ENCODE results near the gene RABL6. TPM values are rescaled to one million over a fixed set of nuclear protein-coding genes. Genes with fewer than 3 reads are reported as not detected.
"Not testable (repeated sequence)": the region's sequence is repeated elsewhere in the genome, so short reads cannot be mapped to it uniquely, and the experiment has no call there.

RABL6 gene
- total and polyA plus RNA-seq, 8 donors = 49.5 to 80.8 (median 62.3) TPM

DNA sequence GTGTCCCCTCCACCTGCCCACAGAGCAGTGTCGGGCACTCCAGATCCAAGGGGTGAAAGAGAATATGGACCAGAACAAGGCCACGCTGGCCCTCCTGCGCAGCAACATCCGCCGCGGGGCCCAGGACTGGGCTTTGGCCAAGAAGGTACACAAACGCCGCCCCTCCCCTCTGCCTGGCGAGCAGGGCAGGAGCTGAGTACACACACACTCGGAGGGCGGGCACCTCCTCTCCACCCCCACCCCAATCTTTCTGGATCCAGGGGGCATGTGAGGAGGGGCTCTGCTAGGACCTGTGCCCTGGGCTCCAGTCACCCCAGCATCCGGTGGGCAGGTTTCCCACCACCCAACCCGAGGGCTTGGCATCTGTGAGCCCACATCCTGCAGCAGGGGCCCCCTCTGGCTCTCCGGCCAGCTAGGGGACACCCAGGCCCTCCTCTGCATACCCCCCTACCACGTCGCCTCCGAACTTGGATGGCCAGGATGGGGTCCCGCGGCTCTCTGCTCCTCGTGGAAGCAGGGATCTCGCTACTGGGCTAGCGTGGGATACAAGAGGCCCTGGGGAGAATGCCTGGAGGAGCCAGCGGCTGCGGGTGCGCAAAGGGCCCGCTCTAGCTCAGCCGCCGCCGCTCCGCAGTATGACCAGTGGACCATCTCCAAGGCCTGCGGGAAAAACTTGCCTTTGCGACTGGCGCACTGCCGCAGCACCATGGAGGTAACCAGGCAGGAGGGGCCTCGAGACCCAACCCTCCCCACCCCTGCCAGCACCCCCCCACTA, 8.5 kb upstream of the RABL6 start:
- DNase-seq = peak in 3 of 4 donors; percentile 60 to 87 (median 62)
- peaks cover 17 to 45% of the 10 kb centered on the region in 2 donors for H3K4me1 ChIP-seq

DNA sequence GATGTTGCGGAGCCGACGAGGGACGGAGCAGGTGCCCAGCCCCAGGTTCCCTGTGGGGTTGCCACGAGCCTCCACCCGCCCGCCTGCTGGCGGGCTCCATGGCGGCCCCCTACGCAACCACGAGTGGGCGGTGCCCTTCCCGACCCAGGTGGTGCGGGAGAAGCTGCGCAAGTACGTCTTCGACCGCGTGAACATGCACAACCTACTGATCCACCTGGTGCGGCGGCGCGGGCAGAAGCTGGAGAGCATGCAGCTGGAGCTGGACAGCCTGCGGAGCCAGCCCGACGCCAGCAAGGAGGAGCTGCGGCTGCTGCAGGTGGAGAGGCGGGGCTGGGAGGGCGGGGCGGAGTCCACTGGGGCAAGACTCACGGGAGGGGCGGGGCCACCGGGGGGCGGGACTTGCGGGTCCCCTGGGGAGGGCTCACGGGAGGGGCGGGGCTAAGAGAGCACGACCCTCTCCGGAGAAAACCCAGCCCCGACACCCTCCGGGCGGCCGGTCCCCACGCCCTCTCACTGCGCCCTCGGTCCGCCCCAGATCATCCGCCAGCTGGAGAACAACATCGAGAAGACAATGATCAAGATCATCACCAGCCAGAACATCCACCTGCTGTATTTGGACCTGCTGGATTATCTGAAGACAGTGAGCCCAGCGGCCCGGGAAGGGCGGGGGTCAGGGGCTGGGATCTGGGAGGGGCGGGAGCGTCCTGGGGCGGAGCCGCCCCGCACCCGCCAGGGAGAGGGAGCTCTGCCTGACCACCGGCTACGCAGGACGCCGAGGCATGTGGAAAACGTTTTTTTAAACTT, 7.7 kb upstream of the RABL6 start:
- H3K4me1 ChIP-seq = peaks cover 17 to 40% of the 10 kb centered on the region in 2 donors
- peak overlapping the region; percentile 10 to 36 for H3K4me3 ChIP-seq
- DNase-seq = peak in 3 of 4 donors; percentile 86 to 94 (median 86)
- H3K27ac ChIP-seq = no peak overlapping the region
- H3K36me3 ChIP-seq = no peaks in the 10 kb centered on the region
- H3K9me3 ChIP-seq = no peaks in the 10 kb centered on the region
- TF ChIP-seq, protein P1, sequence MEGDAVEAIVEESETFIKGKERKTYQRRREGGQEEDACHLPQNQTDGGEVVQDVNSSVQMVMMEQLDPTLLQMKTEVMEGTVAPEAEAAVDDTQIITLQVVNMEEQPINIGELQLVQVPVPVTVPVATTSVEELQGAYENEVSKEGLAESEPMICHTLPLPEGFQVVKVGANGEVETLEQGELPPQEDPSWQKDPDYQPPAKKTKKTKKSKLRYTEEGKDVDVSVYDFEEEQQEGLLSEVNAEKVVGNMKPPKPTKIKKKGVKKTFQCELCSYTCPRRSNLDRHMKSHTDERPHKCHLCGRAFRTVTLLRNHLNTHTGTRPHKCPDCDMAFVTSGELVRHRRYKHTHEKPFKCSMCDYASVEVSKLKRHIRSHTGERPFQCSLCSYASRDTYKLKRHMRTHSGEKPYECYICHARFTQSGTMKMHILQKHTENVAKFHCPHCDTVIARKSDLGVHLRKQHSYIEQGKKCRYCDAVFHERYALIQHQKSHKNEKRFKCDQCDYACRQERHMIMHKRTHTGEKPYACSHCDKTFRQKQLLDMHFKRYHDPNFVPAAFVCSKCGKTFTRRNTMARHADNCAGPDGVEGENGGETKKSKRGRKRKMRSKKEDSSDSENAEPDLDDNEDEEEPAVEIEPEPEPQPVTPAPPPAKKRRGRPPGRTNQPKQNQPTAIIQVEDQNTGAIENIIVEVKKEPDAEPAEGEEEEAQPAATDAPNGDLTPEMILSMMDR (IDR thresholded peaks at IDR 0.05) = no peak
- peaks cover 26 to 72% of the 10 kb centered on the region in 2 donors for H3K27me3 ChIP-seq
- intact Hi-C loops (cut with DNase I) = no loop called here
- ATAC-seq = peak; percentile 85

More for the DNA sequence above, 8.5 kb upstream of the RABL6 start:
- Histone ChIP-seq H3K4me3 (peak overlapping the region; percentile 10 to 36), H3K27ac (no peak overlapping the region), H3K36me3 (no peaks in the 10 kb centered on the region), H3K9me3 (no peaks in the 10 kb centered on the region), H3K27me3 (peaks cover 26 to 72% of the 10 kb centered on the region in 2 donors)
- TF ChIP-seq, protein P1 (IDR thresholded peaks at IDR 0.05) = no peak
- intact Hi-C loops (cut with DNase I) = no loop called here
- ATAC-seq = peak; percentile 54

DNA sequence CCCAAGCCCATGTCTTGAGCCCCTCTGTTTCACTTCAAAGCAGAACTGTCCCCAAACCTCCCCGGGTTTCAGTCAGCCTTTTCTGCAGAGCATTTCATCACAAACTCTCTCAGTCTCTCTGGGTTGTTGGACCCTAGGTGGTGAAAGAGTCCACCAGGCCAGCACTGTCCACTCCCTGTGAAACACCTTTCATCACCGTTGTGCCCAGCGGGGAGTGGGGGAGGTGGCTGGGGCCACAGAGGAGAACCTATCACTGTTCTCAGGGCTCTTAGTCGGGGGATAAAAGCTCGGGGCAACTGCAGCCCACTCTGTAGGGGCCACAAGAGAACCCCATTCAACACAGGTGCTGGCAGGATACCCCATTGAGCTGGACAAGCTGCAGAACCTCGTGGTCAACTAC, 5.4 kb upstream of the RABL6 start:
- intact Hi-C loops (cut with DNase I) = no loop called here

DNA sequence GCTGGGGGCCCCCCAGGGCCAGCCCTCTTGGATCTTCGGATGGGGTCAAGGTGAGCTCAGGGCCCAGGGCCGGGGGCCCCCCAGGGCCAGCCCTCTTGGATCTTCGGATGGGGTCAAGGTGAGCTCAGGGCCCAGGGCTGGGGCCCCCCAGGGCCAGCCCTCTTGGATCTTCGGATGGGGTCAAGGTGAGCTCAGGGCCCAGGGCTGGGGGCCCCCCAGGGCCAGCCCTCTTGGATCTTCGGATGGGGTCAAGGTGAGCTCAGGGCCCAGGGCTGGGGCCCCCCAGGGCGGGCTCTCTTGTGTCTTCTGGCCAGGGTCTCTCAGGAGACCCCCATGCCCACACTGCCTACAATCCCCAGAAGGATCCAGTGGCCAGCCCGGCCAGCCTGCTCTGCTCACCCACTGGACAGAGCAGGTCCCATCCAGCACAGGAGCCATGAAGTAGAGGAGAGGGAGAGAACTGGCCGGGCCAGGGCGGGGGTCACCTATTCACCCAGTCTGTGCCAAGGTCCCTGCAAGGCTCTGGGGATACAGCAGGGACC, 4.7 kb upstream of the RABL6 start:
- intact Hi-C loops (cut with DNase I); ATAC-seq; H3K27ac ChIP-seq; H3K36me3 ChIP-seq; H3K9me3 ChIP-seq; H3K4me3 ChIP-seq: not testable (repeated sequence)
- DNase-seq = peak in 1 of 4 donors; percentile 56
- Histone ChIP-seq H3K27me3 (peaks cover 26 to 46% of the 10 kb centered on the region in 2 donors), H3K4me1 (peaks cover 26 to 42% of the 10 kb centered on the region in 2 donors)

More for the DNA sequence above, 5.4 kb upstream of the RABL6 start:
- Histone ChIP-seq H3K27me3 (peaks cover 26 to 54% of the 10 kb centered on the region in 2 donors), H3K27ac (no peak overlapping the region), H3K4me1 (peaks cover 26 to 42% of the 10 kb centered on the region in 2 donors), H3K4me3 (no peak overlapping the region), H3K36me3 (no peaks in the 10 kb centered on the region), H3K9me3 (no peaks in the 10 kb centered on the region)
- peak in 1 of 4 donors; percentile 14 for DNase-seq
- TF ChIP-seq, protein P1 (IDR thresholded peaks at IDR 0.05) = no peak
- no peak for ATAC-seq

DNA sequence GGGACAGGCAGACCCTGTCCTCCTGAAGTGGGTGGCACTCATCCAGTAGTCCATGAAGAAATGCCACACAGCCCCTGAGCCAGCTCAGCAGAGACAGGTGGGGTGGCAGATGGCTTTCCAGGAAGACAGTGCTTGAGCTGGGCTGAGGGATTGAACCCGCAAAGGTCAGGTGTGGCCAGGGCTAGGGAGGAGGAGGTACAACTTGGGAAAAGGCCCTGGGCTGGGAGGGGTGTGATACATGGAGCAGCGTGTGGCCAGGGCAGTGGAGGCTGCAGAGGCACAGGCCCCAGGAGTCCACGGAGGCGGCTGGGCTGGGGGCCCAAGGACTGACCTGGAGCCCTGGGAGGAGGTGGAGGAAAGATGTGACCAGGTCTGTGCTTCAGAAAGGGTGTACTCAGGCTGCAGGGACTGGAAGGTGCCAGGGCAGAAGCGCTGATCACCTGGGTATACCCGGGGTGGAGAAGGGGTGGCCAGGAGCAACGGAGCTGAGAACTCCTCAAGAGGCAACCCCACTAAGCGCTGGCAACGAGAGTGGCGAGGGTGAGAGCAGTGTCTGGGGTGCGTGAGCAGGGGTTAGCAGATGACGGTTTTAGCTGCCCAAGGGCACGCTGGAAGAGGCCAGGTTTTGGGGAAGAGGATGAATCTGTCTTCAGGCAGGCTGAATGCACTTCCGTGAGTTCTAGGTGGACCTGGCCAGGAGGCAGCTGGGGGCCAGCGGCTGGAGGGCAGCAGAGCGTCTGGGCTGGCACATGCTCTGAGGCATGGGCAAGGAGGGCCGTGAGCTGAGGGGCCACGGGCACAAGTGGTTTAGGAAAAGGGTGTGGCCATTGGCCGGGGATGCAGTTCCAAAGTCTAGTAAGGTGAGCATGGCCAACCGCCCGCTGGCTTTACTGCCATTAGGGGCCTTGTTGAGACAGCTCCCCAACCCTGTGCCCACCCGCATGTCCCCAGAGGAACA, 3.9 kb upstream of the RABL6 start:
- Histone ChIP-seq H3K4me1 (peaks cover 25 to 46% of the 10 kb centered on the region in 2 donors), H3K27ac (no peak overlapping the region), H3K9me3 (no peaks in the 10 kb centered on the region), H3K4me3 (no peak overlapping the region), H3K27me3 (peaks cover 24 to 39% of the 10 kb centered on the region in 2 donors), H3K36me3 (no peaks in the 10 kb centered on the region)
- TF ChIP-seq, protein P1 (IDR thresholded peaks at IDR 0.05) = no peak
- peak in 1 of 4 donors; percentile 61 for DNase-seq
- intact Hi-C loops (cut with DNase I) = no loop called here
- ATAC-seq = no peak
